GM23248 (cell line): ENCODE results near the gene RSPH1.

Experiments
- EZH2 ChIP-seq: fragments of 200-600 bp; sonication (generic); IDR thresholded peaks from 2 replicates; pipeline ENCODE4 v1.6.1; 2018; ENCODE audit warnings: antibody characterized with exemption, mild to moderate bottlenecking; ENCODE audit not compliant: insufficient read depth, poor library complexity, severe bottlenecking
- EZH2phosphoT487 ChIP-seq: fragments of 200-600 bp; sonication (generic); IDR thresholded peaks from 2 replicates; pipeline ENCODE4 v1.6.1; 2018; ENCODE audit warnings: antibody characterized with exemption, moderate library complexity, mild to moderate bottlenecking, low read depth; ENCODE audit not compliant: insufficient read depth

- TF ChIP-seq EZH2 = no peak
- TF ChIP-seq EZH2phosphoT487 = no peak
These were observed 24.2 kb downstream of the RSPH1 start for GRCh38 chr21:42471716-42472330.
